NB4 (cell line): ENCODE results near the gene BIN1.

Experiments
- DNase-seq: peaks from one replicate; pipeline ENCODE4 v3.0.0; 2010; ENCODE audit warnings: low read depth
- H3K4me3 ChIP-seq: one replicate; pipeline ENCODE4 v1.5.1; 2011; ENCODE audit warnings: mild to moderate bottlenecking, low read depth, low read length, moderate library complexity
- MYC ChIP-seq: IDR thresholded peaks from 2 replicates; pipeline ENCODE4 v1.6.1; 2011; ENCODE audit warnings: low read depth, low read length
- POLR2A ChIP-seq: IDR thresholded peaks from 2 replicates; pipeline ENCODE4 v1.6.1; 2011; ENCODE audit warnings: mild to moderate bottlenecking; ENCODE audit not compliant: insufficient read length; ENCODE audit errors: extremely low read depth
- TF ChIP-seq, protein P1 (sequence below): IDR thresholded peaks from one replicate; pipeline ENCODE4 v1.5.1; 2012; ENCODE audit warnings: low read depth, low read length
- TF ChIP-seq, protein P2 (sequence below): IDR thresholded peaks from 2 replicates; pipeline ENCODE4 v1.6.1; 2011; ENCODE audit warnings: low read depth, low read length

The BIN1 gene

DNA sequence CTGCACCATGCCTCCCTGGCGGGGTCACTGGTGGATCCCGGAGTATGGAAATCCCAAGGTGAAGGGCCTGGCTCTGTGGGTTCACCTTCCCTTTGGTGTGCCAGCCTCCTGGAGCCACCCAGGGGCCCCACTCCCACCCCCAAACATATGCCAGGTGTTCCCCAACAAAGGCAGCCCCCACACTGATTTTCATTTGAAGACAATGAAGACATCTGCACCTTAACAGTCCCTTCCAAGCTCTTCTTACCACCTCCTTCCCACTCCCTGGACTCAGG, 11.7 kb downstream of the BIN1 start:
- H3K4me3 ChIP-seq: no peak overlapping the region
- TF ChIP-seq, protein P1, sequence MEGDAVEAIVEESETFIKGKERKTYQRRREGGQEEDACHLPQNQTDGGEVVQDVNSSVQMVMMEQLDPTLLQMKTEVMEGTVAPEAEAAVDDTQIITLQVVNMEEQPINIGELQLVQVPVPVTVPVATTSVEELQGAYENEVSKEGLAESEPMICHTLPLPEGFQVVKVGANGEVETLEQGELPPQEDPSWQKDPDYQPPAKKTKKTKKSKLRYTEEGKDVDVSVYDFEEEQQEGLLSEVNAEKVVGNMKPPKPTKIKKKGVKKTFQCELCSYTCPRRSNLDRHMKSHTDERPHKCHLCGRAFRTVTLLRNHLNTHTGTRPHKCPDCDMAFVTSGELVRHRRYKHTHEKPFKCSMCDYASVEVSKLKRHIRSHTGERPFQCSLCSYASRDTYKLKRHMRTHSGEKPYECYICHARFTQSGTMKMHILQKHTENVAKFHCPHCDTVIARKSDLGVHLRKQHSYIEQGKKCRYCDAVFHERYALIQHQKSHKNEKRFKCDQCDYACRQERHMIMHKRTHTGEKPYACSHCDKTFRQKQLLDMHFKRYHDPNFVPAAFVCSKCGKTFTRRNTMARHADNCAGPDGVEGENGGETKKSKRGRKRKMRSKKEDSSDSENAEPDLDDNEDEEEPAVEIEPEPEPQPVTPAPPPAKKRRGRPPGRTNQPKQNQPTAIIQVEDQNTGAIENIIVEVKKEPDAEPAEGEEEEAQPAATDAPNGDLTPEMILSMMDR: no peak
- TF ChIP-seq, protein P2, sequence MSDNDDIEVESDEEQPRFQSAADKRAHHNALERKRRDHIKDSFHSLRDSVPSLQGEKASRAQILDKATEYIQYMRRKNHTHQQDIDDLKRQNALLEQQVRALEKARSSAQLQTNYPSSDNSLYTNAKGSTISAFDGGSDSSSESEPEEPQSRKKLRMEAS: no peak
- no peak for TF ChIP-seq MYC
- TF ChIP-seq POLR2A: no peak
- no peak for DNase-seq

DNA sequence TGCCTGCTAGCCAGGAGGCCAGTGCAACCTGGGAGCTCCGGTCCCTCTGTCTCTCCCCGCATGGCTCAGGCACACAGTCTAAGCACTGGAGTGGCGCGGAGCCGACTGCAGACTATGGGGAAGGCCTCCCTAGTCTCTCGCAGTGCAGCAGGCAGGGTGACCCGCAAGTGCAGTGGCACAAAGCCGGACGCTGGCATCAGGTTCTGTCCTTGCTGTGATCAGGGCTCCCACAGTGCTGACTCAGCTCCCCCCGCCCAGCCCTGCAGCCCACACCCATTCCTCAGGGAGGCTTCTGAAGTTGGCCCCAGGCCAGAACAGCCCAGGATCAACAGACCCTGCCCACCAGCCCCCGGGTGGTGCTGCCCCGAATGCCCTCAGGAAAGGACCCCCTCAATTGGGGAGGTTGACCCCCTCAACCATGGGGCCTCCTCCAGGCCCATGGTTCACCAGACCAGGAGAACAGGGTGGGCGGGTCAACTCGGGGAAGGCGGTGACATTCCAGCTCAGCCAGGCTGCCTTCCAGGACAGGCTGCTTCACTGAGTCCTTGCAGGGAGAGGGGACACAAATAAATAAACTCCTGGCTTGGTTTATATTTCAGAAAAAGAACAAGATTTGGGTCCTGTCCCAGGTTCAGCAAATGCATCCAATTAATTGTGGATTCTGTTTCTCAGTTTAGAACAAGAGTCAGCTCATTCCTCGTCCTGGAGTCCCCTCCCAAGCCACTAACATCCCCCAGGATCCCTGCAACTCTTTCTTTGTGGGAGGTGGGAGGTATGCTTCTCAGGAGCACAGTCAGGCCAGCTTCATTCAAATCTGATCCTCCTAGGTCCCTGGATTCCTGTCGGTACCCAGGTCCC, 12.2 kb downstream of the BIN1 start:
- no peak for TF ChIP-seq POLR2A
- TF ChIP-seq, protein P1: no peak
- TF ChIP-seq, protein P2: no peak
- TF ChIP-seq MYC: no peak
- DNase-seq: no peak
- no peak overlapping the region for H3K4me3 ChIP-seq

DNA sequence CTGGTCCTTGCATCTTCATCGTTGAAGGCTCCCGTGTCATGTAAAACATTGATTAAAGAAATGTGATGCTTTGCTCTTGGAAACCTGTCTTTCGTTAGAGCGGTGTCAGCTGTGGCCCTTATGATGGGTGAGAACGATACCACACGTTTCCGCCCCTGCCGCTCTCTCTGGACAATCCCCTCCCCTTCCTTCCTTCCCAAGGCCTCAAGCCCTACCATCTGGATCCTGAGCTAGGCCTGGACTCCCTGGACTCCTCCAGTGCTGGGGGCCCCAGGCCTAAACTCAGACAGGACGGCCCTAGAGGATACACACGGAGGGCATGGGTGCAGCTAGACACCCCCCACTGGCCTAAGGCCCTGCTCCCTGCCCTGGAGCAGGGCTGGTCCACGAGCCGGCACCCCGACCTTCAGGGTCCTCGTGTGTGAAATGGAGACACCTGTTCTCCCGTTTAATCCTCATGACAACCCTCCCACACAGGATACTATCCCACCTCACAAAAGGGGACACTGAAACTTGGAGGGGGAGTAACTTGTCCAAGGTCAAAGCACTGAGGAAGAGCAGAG, 13.2 kb downstream of the BIN1 start:
- no peak overlapping the region for H3K4me3 ChIP-seq
- DNase-seq: no peak
- TF ChIP-seq, protein P2: no peak
- TF ChIP-seq POLR2A (no peak), MYC (no peak)
- TF ChIP-seq, protein P1: no peak

DNA sequence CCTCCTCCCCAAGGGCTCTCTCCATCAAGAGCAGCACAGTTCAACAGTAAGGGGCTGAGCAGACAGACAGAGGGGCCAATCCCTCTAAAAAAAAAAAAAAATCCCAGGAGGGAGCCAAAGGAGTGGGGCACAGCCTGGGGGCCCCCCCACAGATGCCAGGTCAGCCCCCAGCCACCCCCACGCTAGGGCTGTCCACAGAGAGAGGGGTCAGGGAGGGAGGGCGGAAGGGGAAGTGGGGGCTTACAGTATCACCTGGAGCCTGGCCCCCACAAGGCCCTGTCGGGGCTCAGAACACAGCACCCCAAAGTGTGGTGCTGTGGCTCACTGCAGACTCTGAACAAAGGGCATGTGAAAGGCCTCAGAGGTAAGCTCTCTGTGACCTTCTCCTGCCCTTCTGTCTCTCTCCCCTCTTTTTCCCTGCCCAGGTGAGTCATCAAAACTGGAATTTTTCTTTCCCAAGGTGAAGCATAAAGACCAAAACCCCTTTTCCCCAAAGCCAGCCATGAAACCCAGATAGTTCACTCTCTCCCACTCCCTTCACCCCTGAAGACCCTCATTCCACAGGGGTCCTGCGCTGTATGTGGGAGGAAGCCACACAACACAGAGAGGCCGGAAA, 13.9 kb downstream of the BIN1 start:
- no peak overlapping the region for H3K4me3 ChIP-seq
- DNase-seq: no peak
- TF ChIP-seq, protein P2: no peak

DNA sequence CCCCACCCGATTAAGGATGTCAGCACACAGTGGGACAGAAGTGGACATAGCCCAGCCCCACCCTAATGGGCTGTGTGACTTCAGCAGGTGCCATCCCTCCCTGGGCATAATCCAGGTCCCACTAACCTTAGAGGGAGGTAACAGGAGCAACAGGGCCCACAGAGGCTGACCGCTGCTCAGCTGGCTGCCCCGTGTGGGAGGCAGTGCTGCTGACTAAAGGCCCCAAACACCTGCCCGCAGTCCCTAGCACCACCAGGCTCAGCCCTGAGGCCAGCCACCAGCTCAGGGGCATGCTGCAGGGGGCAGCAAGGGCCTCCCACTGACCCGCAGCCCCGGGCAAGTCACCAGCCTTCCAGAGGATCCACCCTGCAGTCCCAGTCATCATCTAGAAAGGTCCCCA, 14.6 kb downstream of the BIN1 start:
- DNase-seq: no peak
- TF ChIP-seq, protein P1: no peak
- no peak for TF ChIP-seq POLR2A
- no peak for TF ChIP-seq MYC
- TF ChIP-seq, protein P2: no peak
- H3K4me3 ChIP-seq: no peak overlapping the region

DNA sequence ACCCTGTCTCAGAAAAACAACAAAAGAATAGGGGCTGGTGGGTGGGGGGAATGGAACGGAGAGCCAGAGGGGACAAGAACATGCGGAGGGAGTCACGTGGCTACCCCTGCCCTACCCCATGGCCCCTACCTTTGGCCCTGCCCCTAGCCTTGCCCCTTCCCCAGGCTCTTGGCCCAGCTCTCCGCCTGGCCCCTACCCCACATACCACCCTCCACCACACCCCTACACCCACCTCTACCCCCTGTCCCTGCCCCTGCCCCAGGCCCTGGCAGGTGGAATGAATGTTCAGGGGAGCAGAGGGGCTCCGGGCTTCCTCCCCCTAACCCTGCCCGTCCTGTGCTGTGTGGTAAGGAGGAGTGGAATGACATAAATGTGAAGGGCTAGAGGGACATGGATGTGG, 15.1 kb downstream of the BIN1 start:
- H3K4me3 ChIP-seq: no peak overlapping the region
- DNase-seq: no peak
- TF ChIP-seq MYC (no peak), POLR2A (no peak)
- TF ChIP-seq, protein P1: no peak
- TF ChIP-seq, protein P2: no peak
